Subcutaneous abdominal adipose tissue (tissue), 5 donors: ENCODE data around the gene RNF5.

Experiments used
- H3K27ac ChIP-seq: one replicate; pipeline ENCODE4 v1.7.0; 2013; ENCODE audit warnings: low read depth, mild to moderate bottlenecking, inconsistent platforms, low read length, moderate library complexity
- H3K27me3 ChIP-seq, 5 donors: one replicate each; pipeline ENCODE4 v1.7.0; 2013; ENCODE audit warnings: low read length in 5 of 5, inconsistent platforms in 1 of 5; ENCODE audit not compliant: control insufficient read depth in 5 of 5, insufficient read depth in 4 of 5
- H3K36me3 ChIP-seq, 5 donors: one replicate each; pipeline ENCODE4 v1.7.0; 2013; ENCODE audit warnings: low read length in 5 of 5; ENCODE audit not compliant: control insufficient read depth in 5 of 5, insufficient read depth in 5 of 5
- H3K4me1 ChIP-seq, 5 donors: one replicate each; pipeline ENCODE4 v1.7.0; 2013; ENCODE audit warnings: low read length in 5 of 5, mild to moderate bottlenecking in 3 of 5, moderate library complexity in 1 of 5; ENCODE audit not compliant: control insufficient read depth in 5 of 5, insufficient read depth in 5 of 5
- H3K4me3 ChIP-seq, 5 donors: one replicate each; pipeline ENCODE4 v1.7.0; 2013; ENCODE audit warnings: low read length in 5 of 5, low read depth in 1 of 5
- H3K9ac ChIP-seq, 5 donors: one replicate each; pipeline ENCODE4 v1.7.0; 2013; ENCODE audit warnings: low read length in 5 of 5, mild to moderate bottlenecking in 4 of 5, moderate library complexity in 3 of 5
- H3K9me3 ChIP-seq, 5 donors: one replicate each; pipeline ENCODE4 v1.7.0; 2013; ENCODE audit warnings: low read length in 5 of 5; ENCODE audit not compliant: control insufficient read depth in 5 of 5
- donor health status: healthy.
- donor health status: healthy.
- donor health status: healthy.
- donor health status: healthy.
- donor health status: healthy.

The RNF5 gene

GRCh38 chr6:32194825-32195651 lies 16.8 kb downstream of the RNF5 start:
- Histone ChIP-seq H3K27ac (peak overlapping the region; percentile 97), H3K27me3 (peaks cover 0 to 4% (median 0%) of the 10 kb centered on the region in 5 donors), H3K36me3 (peaks cover 0 to 10% (median 0%) of the 10 kb centered on the region in 5 donors), H3K4me1 (peaks cover 25 to 70% (median 47%) of the 10 kb centered on the region in 5 donors), H3K9me3 (no peaks in the 10 kb centered on the region), H3K9ac (peak overlapping the region; percentile 51 to 84 (median 61)), H3K4me3 (peak overlapping the region; percentile 52 to 62 (median 60))

- H3K4me1 ChIP-seq = peaks cover 25 to 67% (median 43%) of the 10 kb centered on the region in 5 donors
- peaks cover 0 to 4% (median 0%) of the 10 kb centered on the region in 5 donors for H3K27me3 ChIP-seq
- H3K27ac ChIP-seq = peak overlapping the region; percentile 99
- peaks cover 0 to 10% (median 0%) of the 10 kb centered on the region in 5 donors for H3K36me3 ChIP-seq
- peak overlapping the region in 2 of 5 donors; percentile 84 to 99 for H3K9ac ChIP-seq
- H3K9me3 ChIP-seq = no peaks in the 10 kb centered on the region
- peak overlapping the region in 3 of 5 donors; percentile 52 to 96 (median 61) for H3K4me3 ChIP-seq
Observed at GRCh38 chr6:32195652-32195901, 17.4 kb downstream of the RNF5 start.

GRCh38 chr6:32195902-32196681 lies 17.9 kb downstream of the RNF5 start:
- peaks cover 0 to 12% (median 0%) of the 10 kb centered on the region in 5 donors for H3K36me3 ChIP-seq
- H3K4me1 ChIP-seq = peaks cover 21 to 62% (median 38%) of the 10 kb centered on the region in 5 donors
- peak overlapping the region; percentile 99 for H3K27ac ChIP-seq
- H3K9ac ChIP-seq = peak overlapping the region; percentile 96 to 99 (median 96)
- peak overlapping the region; percentile 84 to 96 (median 91) for H3K4me3 ChIP-seq
- no peaks in the 10 kb centered on the region for H3K9me3 ChIP-seq
- peaks cover 0 to 4% (median 0%) of the 10 kb centered on the region in 5 donors for H3K27me3 ChIP-seq

DNA sequence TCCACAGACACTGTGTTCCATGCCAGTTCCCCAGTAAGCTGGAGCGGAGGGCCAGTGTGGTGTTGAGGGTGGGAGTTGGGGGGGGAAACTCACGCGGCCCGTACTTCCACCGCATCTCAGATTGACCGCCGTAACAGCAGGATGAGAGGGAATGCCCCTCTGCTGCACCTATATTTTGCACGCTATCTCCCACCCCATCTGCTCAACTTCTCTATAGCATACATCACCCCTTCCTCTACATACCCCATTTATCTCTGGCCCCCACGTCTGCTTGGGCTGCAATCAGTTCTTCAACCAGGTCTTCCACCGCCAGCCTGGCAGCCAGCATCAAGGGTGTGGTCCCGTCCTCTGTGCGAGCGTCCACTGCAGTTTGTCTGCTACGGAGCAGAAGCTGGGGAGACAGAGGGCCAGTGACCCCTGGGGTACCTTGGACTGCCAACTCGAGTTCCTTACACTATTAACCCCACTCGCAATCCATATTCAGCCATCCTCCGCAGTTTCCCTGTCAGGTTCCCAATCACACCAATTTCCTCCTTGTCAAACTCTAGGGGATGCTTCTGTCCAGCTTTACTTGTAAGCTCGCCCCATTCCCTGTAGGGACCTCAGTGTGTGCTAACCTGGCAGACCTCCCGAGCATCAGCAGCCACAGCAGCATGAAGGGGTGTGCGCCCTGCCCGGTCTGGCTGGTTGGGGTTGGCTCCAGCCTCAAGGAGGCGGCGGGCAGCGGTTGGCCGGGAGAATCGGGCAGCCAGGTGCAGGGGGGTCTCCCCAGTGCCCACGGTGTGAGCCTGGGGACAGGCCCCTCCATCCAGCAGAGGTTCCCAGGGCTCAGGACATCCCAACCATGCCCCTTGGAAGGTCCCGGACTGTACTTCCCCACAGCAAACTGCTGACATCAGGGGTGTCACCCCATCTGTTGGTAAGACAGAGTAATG lies 18.7 kb downstream of the RNF5 start:
- peak overlapping the region; percentile 99 for H3K27ac ChIP-seq
- H3K9ac ChIP-seq = peak overlapping the region; percentile 96 to 99 (median 96)
- H3K27me3 ChIP-seq = peaks cover 0 to 8% (median 3%) of the 10 kb centered on the region in 5 donors
- peak overlapping the region; percentile 84 to 96 (median 91) for H3K4me3 ChIP-seq
- peaks cover 0 to 19% (median 4%) of the 10 kb centered on the region in 5 donors for H3K36me3 ChIP-seq
- H3K4me1 ChIP-seq = peaks cover 21 to 53% (median 32%) of the 10 kb centered on the region in 5 donors
- no peaks in the 10 kb centered on the region for H3K9me3 ChIP-seq

- peaks cover 0 to 28% (median 7%) of the 10 kb centered on the region in 5 donors for H3K36me3 ChIP-seq
- peak overlapping the region; percentile 57 for H3K27ac ChIP-seq
- H3K27me3 ChIP-seq = peaks cover 0 to 9% (median 3%) of the 10 kb centered on the region in 5 donors
- H3K4me1 ChIP-seq = peaks cover 21 to 42% (median 29%) of the 10 kb centered on the region in 5 donors
- H3K9ac ChIP-seq = no peak overlapping the region
- no peak overlapping the region for H3K4me3 ChIP-seq
- H3K9me3 ChIP-seq = no peaks in the 10 kb centered on the region
Observed at GRCh38 chr6:32198345-32198696, 20.1 kb downstream of the RNF5 start.

DNA sequence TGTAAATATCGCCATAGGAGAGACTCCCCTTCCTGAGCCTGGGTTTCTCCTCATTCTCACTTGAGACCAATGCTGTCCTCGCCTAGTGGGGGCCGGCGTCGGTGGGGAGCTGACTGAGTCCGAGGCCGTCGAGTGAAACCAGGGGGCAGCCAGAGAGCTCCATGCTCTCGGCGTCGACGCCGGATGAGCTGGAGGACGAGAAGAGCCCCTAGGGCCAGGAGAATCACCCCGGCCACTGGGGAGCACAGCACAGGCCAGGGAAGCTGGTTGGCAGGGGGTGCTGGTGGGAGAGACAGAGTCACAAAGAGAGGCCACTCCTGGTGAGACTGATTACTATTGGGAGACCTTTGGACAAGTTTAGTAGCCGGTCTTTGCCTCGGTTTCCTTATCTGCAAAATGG lies 20.7 kb downstream of the RNF5 start:
- Histone ChIP-seq H3K27me3 (peaks cover 0 to 11% (median 4%) of the 10 kb centered on the region in 5 donors), H3K4me1 (peaks cover 21 to 43% (median 29%) of the 10 kb centered on the region in 5 donors), H3K27ac (peak overlapping the region; percentile 57), H3K9me3 (no peaks in the 10 kb centered on the region), H3K36me3 (peaks cover 0 to 33% (median 12%) of the 10 kb centered on the region in 5 donors), H3K9ac (no peak overlapping the region), H3K4me3 (no peak overlapping the region)

DNA sequence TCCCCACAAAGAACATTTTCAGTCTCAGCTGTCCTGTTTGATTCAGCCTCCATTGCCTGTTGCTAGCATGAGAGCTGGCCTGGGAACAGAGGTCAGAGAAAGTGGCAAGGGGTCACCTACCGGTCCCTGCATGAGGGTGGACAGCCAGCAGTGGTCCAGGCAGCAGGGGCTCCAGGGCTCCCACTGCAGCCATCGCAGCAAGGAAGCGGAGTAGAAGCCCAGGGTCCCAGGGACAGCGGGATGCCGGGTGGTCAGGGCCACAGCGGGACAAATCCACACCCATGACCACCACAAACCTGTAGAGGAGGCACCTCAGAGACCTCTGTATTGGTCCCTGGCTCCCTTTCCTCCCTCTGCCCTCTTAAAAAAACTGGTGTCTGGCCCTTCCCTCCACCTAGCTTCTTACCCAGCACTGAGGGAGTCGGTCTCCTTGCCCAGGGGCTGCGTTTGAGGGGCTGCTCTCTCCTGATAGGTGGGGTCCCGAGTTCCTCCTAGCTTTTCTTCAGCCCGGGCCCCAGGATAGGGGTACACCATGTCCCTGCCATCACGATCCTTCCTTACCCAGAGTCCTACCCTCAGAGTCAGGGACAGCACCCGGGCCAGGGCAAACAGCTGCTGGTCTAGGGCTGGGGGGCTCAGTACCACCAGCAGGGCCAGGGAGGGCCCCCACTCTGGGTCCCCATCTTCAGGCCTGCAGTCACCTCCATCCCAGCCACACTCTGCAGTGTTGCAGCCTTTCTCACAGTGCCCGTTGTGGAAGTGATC lies 22.7 kb downstream of the RNF5 start:
- Histone ChIP-seq H3K36me3 (peaks cover 0 to 43% (median 21%) of the 10 kb centered on the region in 5 donors), H3K27ac (no peak overlapping the region), H3K9ac (no peak overlapping the region), H3K27me3 (peaks cover 0 to 12% (median 6%) of the 10 kb centered on the region in 5 donors), H3K4me3 (no peak overlapping the region), H3K9me3 (no peaks in the 10 kb centered on the region), H3K4me1 (peaks cover 14 to 39% (median 17%) of the 10 kb centered on the region in 5 donors)

DNA sequence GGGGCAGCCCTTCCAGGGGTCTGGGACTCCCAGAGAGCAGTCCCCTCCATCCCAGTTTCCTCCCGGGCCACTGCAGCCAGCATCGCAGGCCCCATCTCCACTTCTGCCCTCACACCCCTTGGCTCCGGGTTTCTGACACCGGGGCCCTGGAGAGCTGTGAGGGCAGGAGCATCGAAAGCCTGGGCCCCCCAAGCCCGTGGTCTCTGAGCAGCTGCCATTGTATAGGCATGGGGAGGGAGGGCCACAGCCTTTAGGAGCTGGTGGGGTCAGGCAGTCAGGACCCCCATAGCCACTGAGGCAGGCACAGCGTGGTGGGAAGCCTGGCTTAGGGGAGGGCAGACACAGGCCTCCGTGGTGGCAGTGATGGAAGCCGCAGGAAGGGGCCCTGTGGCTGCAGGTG lies 24.0 kb downstream of the RNF5 start:
- no peak overlapping the region for H3K4me3 ChIP-seq
- H3K27ac ChIP-seq = no peak overlapping the region
- H3K36me3 ChIP-seq = peaks cover 0 to 43% (median 21%) of the 10 kb centered on the region in 5 donors
- H3K9me3 ChIP-seq = no peaks in the 10 kb centered on the region
- no peak overlapping the region for H3K9ac ChIP-seq
- H3K4me1 ChIP-seq = peaks cover 2 to 26% (median 4%) of the 10 kb centered on the region in 5 donors
- H3K27me3 ChIP-seq = peaks cover 0 to 11% (median 6%) of the 10 kb centered on the region in 5 donors
